Loucy (cell line): ENCODE measurements around the gene PTMS.
A peak's percentile ranks its signal among the peaks of the same experiment; 100 is the strongest.

Source experiments
- H2AFZ ChIP-seq: fragments of 200-600 bp; sonication (generic); 2 replicates; pipeline ENCODE4 v1.6.0; 2016; ENCODE audit warnings: antibody characterized with exemption, mild to moderate bottlenecking, low read length, moderate library complexity
- H3F3A ChIP-seq: fragments of 200-600 bp; 2 replicates; pipeline ENCODE4 v1.6.0; 2016; ENCODE audit warnings: antibody characterized with exemption, low read depth, mild to moderate bottlenecking
- H3K27me3 ChIP-seq: fragments of 200-600 bp; sonication (generic); 2 replicates; pipeline ENCODE4 v1.6.1; 2014; ENCODE audit warnings: low read length, mild to moderate bottlenecking; ENCODE audit not compliant: insufficient read depth, poor library complexity, severe bottlenecking
- H3K36me3 ChIP-seq: fragments of 200-600 bp; sonication (generic); 2 replicates; pipeline ENCODE4 v1.6.1; 2016; ENCODE audit warnings: low read length; ENCODE audit not compliant: insufficient read depth
- H3K4me1 ChIP-seq: fragments of 200-600 bp; sonication (generic); 2 replicates; pipeline ENCODE4 v1.5.1; 2014; ENCODE audit warnings: low read length, mild to moderate bottlenecking; ENCODE audit not compliant: insufficient read depth, poor library complexity, severe bottlenecking
- H3K4me2 ChIP-seq: fragments of 200-600 bp; sonication (generic); 2 replicates; pipeline ENCODE4 v1.6.0; 2014; ENCODE audit warnings: antibody characterized with exemption, low read length, low read depth, mild to moderate bottlenecking; ENCODE audit not compliant: poor library complexity, severe bottlenecking
- H3K4me3 ChIP-seq: fragments of 200-600 bp; sonication (generic); 2 replicates; pipeline ENCODE4 v1.5.1; 2014; ENCODE audit warnings: low read length, mild to moderate bottlenecking, mixed read lengths; ENCODE audit not compliant: poor library complexity, severe bottlenecking
- H3K79me2 ChIP-seq: fragments of 200-600 bp; sonication (generic); 2 replicates; pipeline ENCODE4 v1.6.1; 2014; ENCODE audit warnings: low read length; ENCODE audit not compliant: insufficient read depth
- H3K9ac ChIP-seq: fragments of 200-600 bp; sonication (generic); 2 replicates; pipeline ENCODE4 v1.6.0; 2014; ENCODE audit warnings: mild to moderate bottlenecking, low read depth, low read length, moderate library complexity; ENCODE audit not compliant: poor library complexity, severe bottlenecking
- H3K9me2 ChIP-seq: fragments of 200-600 bp; sonication (generic); replicated peaks from 2 replicates; pipeline ENCODE4 v1.6.1; 2016; ENCODE audit warnings: low read depth, low read length, mixed read lengths
- H3K9me3 ChIP-seq: fragments of 200-600 bp; sonication (generic); 2 replicates; pipeline ENCODE4 v1.6.1; 2014; ENCODE audit warnings: mild to moderate bottlenecking, antibody characterized with exemption, low read length, low read depth; ENCODE audit not compliant: insufficient read depth
- H4K20me1 ChIP-seq: fragments of 200-600 bp; sonication (generic); 2 replicates; pipeline ENCODE4 v1.6.0; 2014; ENCODE audit warnings: antibody characterized with exemption, low read length, mild to moderate bottlenecking; ENCODE audit not compliant: insufficient read depth, poor library complexity, severe bottlenecking
- EZH2phosphoT487 ChIP-seq: fragments of 200-600 bp; IDR thresholded peaks from 2 replicates; pipeline ENCODE4 v1.6.1; 2018; ENCODE audit warnings: antibody characterized with exemption, mild to moderate bottlenecking, moderate library complexity, borderline replicate concordance
- TF ChIP-seq, protein P1 (sequence below): fragments of 200-600 bp; sonication (generic); conservative IDR thresholded peaks from 2 replicates; pipeline ENCODE4 v1.5.1; 2014; ENCODE audit warnings: mild to moderate bottlenecking, antibody characterized with exemption, low read length

Gene PTMS

DNA sequence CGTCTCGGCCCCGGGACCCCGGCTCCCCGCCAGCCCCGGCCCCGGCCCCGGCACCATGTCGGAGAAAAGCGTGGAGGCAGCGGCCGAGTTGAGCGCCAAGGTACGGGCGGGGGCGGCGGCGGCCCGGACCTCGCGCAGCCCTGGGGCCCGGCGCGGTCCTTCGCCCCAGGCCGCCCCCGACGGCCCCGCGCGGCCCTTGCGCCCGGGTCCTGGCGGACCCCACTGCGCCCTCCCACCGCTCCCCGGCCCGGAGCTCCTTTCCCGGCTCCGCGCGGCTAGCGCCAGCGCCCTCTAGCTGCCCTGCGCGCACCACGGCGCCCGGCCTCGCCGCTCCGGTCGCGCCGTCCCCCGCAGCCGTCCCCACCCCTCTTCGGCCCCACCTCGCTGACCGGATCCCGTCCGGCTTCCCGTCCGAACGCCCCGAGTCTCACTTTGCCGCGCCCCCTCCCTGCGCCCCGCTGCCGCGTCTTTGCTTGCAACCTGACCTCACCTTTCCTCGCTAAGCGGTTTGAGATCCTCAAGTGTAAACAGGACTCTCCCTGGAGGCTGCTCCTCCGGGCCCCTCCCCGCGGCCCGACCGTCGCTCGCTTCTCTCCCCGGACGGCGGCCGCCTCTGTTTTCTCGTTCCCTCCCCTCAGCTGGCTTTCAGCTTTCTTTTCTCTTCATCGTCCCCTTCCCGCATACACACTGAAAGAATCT, 637 bp downstream of the PTMS start:
- Histone ChIP-seq H3K27me3 (no peaks in the 10 kb centered on the region), H3K4me3 (peak overlapping the region; percentile 73), H4K20me1 (peaks cover 19% of the 10 kb centered on the region), H3K9ac (peak overlapping the region; percentile 72), H2AFZ (peak overlapping the region; percentile 74), H3K4me1 (peaks cover 47% of the 10 kb centered on the region), H3K79me2 (peaks cover 42% of the 10 kb centered on the region), H3K36me3 (peaks cover 3% of the 10 kb centered on the region; the same call in 1 of the 2 replicates), H3K9me3 (no peaks in the 10 kb centered on the region), H3F3A (0 out of 2 replicates have a peak, but pooled peaks cover 5% of the 10 kb centered on the region), H3K9me2 (no peaks in the 10 kb centered on the region), H3K4me2 (peak overlapping the region; percentile 93)
- TF ChIP-seq, protein P1, sequence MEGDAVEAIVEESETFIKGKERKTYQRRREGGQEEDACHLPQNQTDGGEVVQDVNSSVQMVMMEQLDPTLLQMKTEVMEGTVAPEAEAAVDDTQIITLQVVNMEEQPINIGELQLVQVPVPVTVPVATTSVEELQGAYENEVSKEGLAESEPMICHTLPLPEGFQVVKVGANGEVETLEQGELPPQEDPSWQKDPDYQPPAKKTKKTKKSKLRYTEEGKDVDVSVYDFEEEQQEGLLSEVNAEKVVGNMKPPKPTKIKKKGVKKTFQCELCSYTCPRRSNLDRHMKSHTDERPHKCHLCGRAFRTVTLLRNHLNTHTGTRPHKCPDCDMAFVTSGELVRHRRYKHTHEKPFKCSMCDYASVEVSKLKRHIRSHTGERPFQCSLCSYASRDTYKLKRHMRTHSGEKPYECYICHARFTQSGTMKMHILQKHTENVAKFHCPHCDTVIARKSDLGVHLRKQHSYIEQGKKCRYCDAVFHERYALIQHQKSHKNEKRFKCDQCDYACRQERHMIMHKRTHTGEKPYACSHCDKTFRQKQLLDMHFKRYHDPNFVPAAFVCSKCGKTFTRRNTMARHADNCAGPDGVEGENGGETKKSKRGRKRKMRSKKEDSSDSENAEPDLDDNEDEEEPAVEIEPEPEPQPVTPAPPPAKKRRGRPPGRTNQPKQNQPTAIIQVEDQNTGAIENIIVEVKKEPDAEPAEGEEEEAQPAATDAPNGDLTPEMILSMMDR = peak; percentile 59
- no peak for TF ChIP-seq EZH2phosphoT487

GRCh38 chr12:6767353-6768319, 1.5 kb downstream of the PTMS start:
- H3K9me2 ChIP-seq = no peaks in the 10 kb centered on the region
- no peak for TF ChIP-seq EZH2phosphoT487
- TF ChIP-seq, protein P1 = no peak
- peak overlapping the region; percentile 72 for H3K9ac ChIP-seq
- peaks cover 3% of the 10 kb centered on the region; the same call in 1 of the 2 replicates for H3K36me3 ChIP-seq
- peaks cover 47% of the 10 kb centered on the region for H3K4me1 ChIP-seq
- H2AFZ ChIP-seq = 0 out of 2 replicates have a peak overlapping the region, but pooled peaks have one; percentile 74
- H3K79me2 ChIP-seq = peaks cover 42% of the 10 kb centered on the region
- H3K4me3 ChIP-seq = peak overlapping the region; percentile 73
- H3F3A ChIP-seq = 0 out of 2 replicates have a peak, but pooled peaks cover 5% of the 10 kb centered on the region
- peak overlapping the region; percentile 93 for H3K4me2 ChIP-seq
- H4K20me1 ChIP-seq = peaks cover 19% of the 10 kb centered on the region
- H3K9me3 ChIP-seq = no peaks in the 10 kb centered on the region
- H3K27me3 ChIP-seq = no peaks in the 10 kb centered on the region

GRCh38 chr12:6768437-6768914, 2.3 kb downstream of the PTMS start:
- H4K20me1 ChIP-seq = peaks cover 19% of the 10 kb centered on the region
- H3K9ac ChIP-seq = peak overlapping the region; percentile 72
- H3K4me3 ChIP-seq = peak overlapping the region; percentile 73
- H3K36me3 ChIP-seq = peaks cover 3% of the 10 kb centered on the region; the same call in 1 of the 2 replicates
- no peaks in the 10 kb centered on the region for H3K9me2 ChIP-seq
- no peak for TF ChIP-seq EZH2phosphoT487
- TF ChIP-seq, protein P1 = no peak
- H3K4me1 ChIP-seq = peaks cover 46% of the 10 kb centered on the region
- no peaks in the 10 kb centered on the region for H3K27me3 ChIP-seq
- 0 out of 2 replicates have a peak, but pooled peaks cover 5% of the 10 kb centered on the region for H3F3A ChIP-seq
- no peaks in the 10 kb centered on the region for H3K9me3 ChIP-seq
- peak overlapping the region; percentile 93 for H3K4me2 ChIP-seq
- no peak overlapping the region for H2AFZ ChIP-seq
- peaks cover 42% of the 10 kb centered on the region for H3K79me2 ChIP-seq
